Measurements from ENCODE around the gene PDK2.
"Not testable (repeated sequence)": the region's sequence is repeated elsewhere in the genome, so short reads cannot be mapped to it uniquely, and the experiment has no call there.

Gene PDK2

GRCh38 chr17:50059256-50059655, 35.9 kb upstream of the PDK2 start:
- DNase-seq, result no peak

- no peak for DNase-seq
These were observed 35.3 kb upstream of the PDK2 start for GRCh38 chr17:50059759-50060273.

GRCh38 chr17:50060951-50061712, 34.0 kb upstream of the PDK2 start:
- DNase-seq, result no peak

GRCh38 chr17:50061713-50062045, 33.5 kb upstream of the PDK2 start:
- DNase-seq, result not testable (repeated sequence)

- DNase-seq, result no peak
These were observed 32.6 kb upstream of the PDK2 start for GRCh38 chr17:50062293-50063243.

- DNase-seq, result no peak
These were observed 31.4 kb upstream of the PDK2 start for GRCh38 chr17:50063561-50064252.

- no peak for DNase-seq
These were observed 30.7 kb upstream of the PDK2 start for GRCh38 chr17:50064253-50065001.

- no peak for DNase-seq
These were observed 30.1 kb upstream of the PDK2 start for GRCh38 chr17:50065056-50065455.

GRCh38 chr17:50066995-50067394, 28.2 kb upstream of the PDK2 start:
- no peak for DNase-seq

GRCh38 chr17:50067996-50068395, 27.2 kb upstream of the PDK2 start:
- no peak for DNase-seq

- DNase-seq, result no peak
These were observed 24.1 kb upstream of the PDK2 start for GRCh38 chr17:50070908-50071680.

- DNase-seq, result no peak
These were observed 23.5 kb upstream of the PDK2 start for GRCh38 chr17:50071692-50072091.

- no peak for DNase-seq
These were observed 23.0 kb upstream of the PDK2 start for GRCh38 chr17:50072130-50072529.

- DNase-seq, result no peak
These were observed 22.2 kb upstream of the PDK2 start for GRCh38 chr17:50072925-50073324.

GRCh38 chr17:50074227-50074626, 20.9 kb upstream of the PDK2 start:
- no peak for DNase-seq

- DNase-seq, result no peak
These were observed 19.6 kb upstream of the PDK2 start for GRCh38 chr17:50075446-50076032.

GRCh38 chr17:50076221-50076590, 18.9 kb upstream of the PDK2 start:
- no peak for DNase-seq

GRCh38 chr17:50076591-50077235, 18.4 kb upstream of the PDK2 start:
- DNase-seq, result no peak

GRCh38 chr17:50078430-50078829, 16.7 kb upstream of the PDK2 start:
- no peak for DNase-seq

GRCh38 chr17:50079334-50080095, 15.6 kb upstream of the PDK2 start:
- peak in 1 of 2 experiments; percentile 14 for DNase-seq

Measured in NCI-H1930 (cell line).